Measurements from ENCODE around the gene PODXL.
A peak's percentile ranks its signal among the peaks of the same experiment; 100 is the strongest.

PODXL gene

GRCh38 chr7:131556053-131556908 lies at the start of gene PODXL:
TSS of gene PODXL (minus strand) at chr7:131556628. CDS start at chr7:131556359, 269 bp downstream.
- 0 out of 2 replicates have a peak, but pooled peaks have one; percentile 35 for TF ChIP-seq TCF12 (IDR thresholded peaks at IDR 0.05; ENCODE audit: low read depth)
- TF ChIP-seq CREB1 (IDR thresholded peaks at IDR 0.05; ENCODE audit: low read depth), result no peak
- no peak for TF ChIP-seq NFIC (IDR thresholded peaks at IDR 0.05)
- no peak for TF ChIP-seq RAD21 (IDR thresholded peaks at IDR 0.05; ENCODE audit: low read depth)
- TF ChIP-seq YY1 (IDR thresholded peaks at IDR 0.05; ENCODE audit: low read depth), result no peak
- peak; percentile 57 for TF ChIP-seq EGR1 (IDR thresholded peaks at IDR 0.05)
- TF ChIP-seq CEBPB (IDR thresholded peaks at IDR 0.05), result no peak
- no peak for TF ChIP-seq FOXM1 (IDR thresholded peaks at IDR 0.05; ENCODE audit: borderline replicate concordance, low read depth)
- TF ChIP-seq USF1 (IDR thresholded peaks at IDR 0.05), result no peak
- peak; percentile 40; the same call in 1 of the 2 replicates for TF ChIP-seq TAF1 (IDR thresholded peaks at IDR 0.05; ENCODE audit: low read depth)
- TF ChIP-seq ZBTB7A (IDR thresholded peaks at IDR 0.05; ENCODE audit: low read depth), result no peak
- TF ChIP-seq EP300 (IDR thresholded peaks at IDR 0.05; ENCODE audit: borderline replicate concordance), result 0 out of 2 replicates have a peak, but pooled peaks have one; percentile 31
- TF ChIP-seq REST (IDR thresholded peaks at IDR 0.05; ENCODE audit: low read depth), result no peak
- peak; percentile 80 for TF ChIP-seq MAX (IDR thresholded peaks at IDR 0.05)
- TF ChIP-seq TEAD4 (IDR thresholded peaks at IDR 0.05), result no peak

- TF ChIP-seq FOXM1 (IDR thresholded peaks at IDR 0.05; ENCODE audit: borderline replicate concordance, low read depth), result no peak
- peak; percentile 39; the same call in 1 of the 2 replicates for TF ChIP-seq NFIC (IDR thresholded peaks at IDR 0.05)
- no peak for TF ChIP-seq CREB1 (IDR thresholded peaks at IDR 0.05; ENCODE audit: low read depth)
- TF ChIP-seq EP300 (IDR thresholded peaks at IDR 0.05; ENCODE audit: borderline replicate concordance), result no peak
- TF ChIP-seq TEAD4 (IDR thresholded peaks at IDR 0.05), result peak; percentile 80
- TF ChIP-seq YY1 (IDR thresholded peaks at IDR 0.05; ENCODE audit: low read depth), result 0 out of 2 replicates have a peak, but pooled peaks have one; percentile 14
- no peak for TF ChIP-seq EGR1 (IDR thresholded peaks at IDR 0.05)
- TF ChIP-seq RAD21 (IDR thresholded peaks at IDR 0.05; ENCODE audit: low read depth), result no peak
- TF ChIP-seq CEBPB (IDR thresholded peaks at IDR 0.05), result no peak
- no peak for TF ChIP-seq TAF1 (IDR thresholded peaks at IDR 0.05; ENCODE audit: low read depth)
- TF ChIP-seq TCF12 (IDR thresholded peaks at IDR 0.05; ENCODE audit: low read depth), result 0 out of 2 replicates have a peak, but pooled peaks have one; percentile 15
- TF ChIP-seq ZBTB7A (IDR thresholded peaks at IDR 0.05; ENCODE audit: low read depth), result no peak
- TF ChIP-seq REST (IDR thresholded peaks at IDR 0.05; ENCODE audit: low read depth), result no peak
- no peak for TF ChIP-seq USF1 (IDR thresholded peaks at IDR 0.05)
- no peak for TF ChIP-seq MAX (IDR thresholded peaks at IDR 0.05)
Measured at GRCh38 chr7:131605280-131605878, 49.0 kb upstream of the PODXL start.

- TF ChIP-seq RAD21 (IDR thresholded peaks at IDR 0.05; ENCODE audit: low read depth) (no peak), CEBPB (IDR thresholded peaks at IDR 0.05) (no peak), FOXM1 (IDR thresholded peaks at IDR 0.05; ENCODE audit: borderline replicate concordance, low read depth) (no peak)
Measured at GRCh38 chr7:131604841-131605279, 48.4 kb upstream of the PODXL start.

GRCh38 chr7:131603932-131604331 lies 47.5 kb upstream of the PODXL start:
- TF ChIP-seq YY1 (IDR thresholded peaks at IDR 0.05; ENCODE audit: low read depth) (no peak), CEBPB (IDR thresholded peaks at IDR 0.05) (no peak), CREB1 (IDR thresholded peaks at IDR 0.05; ENCODE audit: low read depth) (no peak), TAF1 (IDR thresholded peaks at IDR 0.05; ENCODE audit: low read depth) (no peak), TCF12 (IDR thresholded peaks at IDR 0.05; ENCODE audit: low read depth) (no peak), EP300 (IDR thresholded peaks at IDR 0.05; ENCODE audit: borderline replicate concordance) (no peak), USF1 (IDR thresholded peaks at IDR 0.05) (no peak), MAX (IDR thresholded peaks at IDR 0.05) (no peak), RAD21 (IDR thresholded peaks at IDR 0.05; ENCODE audit: low read depth) (no peak), TEAD4 (IDR thresholded peaks at IDR 0.05) (no peak), NFIC (IDR thresholded peaks at IDR 0.05) (no peak), REST (IDR thresholded peaks at IDR 0.05; ENCODE audit: low read depth) (no peak)

All from Ishikawa (cell line).